Thyroid gland (tissue), 4 donors: ENCODE data around the gene DNAJB6. TPM values are rescaled to one million over a fixed set of nuclear protein-coding genes. Genes with fewer than 3 reads are reported as not detected.

Experiments
- DNase-seq, 2 donors: peaks; one replicate each; pipeline ENCODE4 v3.0.0-alpha.2; 2019
- H3K27ac ChIP-seq, 3 donors: fragments of 200-600 bp; sonication (generic); 1 replicate in 2 of 3; 2 replicates in 1 of 3; pipeline ENCODE4 v1.5.1; 2016 to 2019; ENCODE audit warnings: mild to moderate bottlenecking in 1 of 3, moderate library complexity in 1 of 3
- H3K27me3 ChIP-seq: fragments of 200-600 bp; sonication (generic); one replicate; pipeline ENCODE4 v1.5.1; 2019
- H3K36me3 ChIP-seq, 2 donors: fragments of 200-600 bp; sonication (generic); one replicate each; pipeline ENCODE4 v1.5.1; 2016 to 2019
- H3K4me1 ChIP-seq, 2 donors: fragments of 200-600 bp; sonication (generic); one replicate each; pipeline ENCODE4 v1.5.1; 2017 to 2019
- H3K4me3 ChIP-seq, 3 donors: fragments of 200-600 bp; sonication (generic); replicated peaks in 1 of 3; 1 replicate in 2 of 3; 2 replicates in 1 of 3; pipeline ENCODE4 v1.5.1; 2016; ENCODE audit warnings: mild to moderate bottlenecking in 1 of 3
- H3K9me3 ChIP-seq: fragments of 200-600 bp; sonication (generic); one replicate; pipeline ENCODE4 v1.5.1; 2017
- POLR2A ChIP-seq, 2 donors: fragments of 450-650 bp; IDR thresholded peaks; one replicate each; pipeline ENCODE4 v1.6.1; 2017; ENCODE audit warnings: antibody characterized with exemption in 2 of 2, mild to moderate bottlenecking in 2 of 2, moderate library complexity in 1 of 2
- WGBS, 2 donors: methylation state at CpG; one replicate each; pipeline ENCODE4 v1.1.5; 2017; 5-methylcytosine and 5-hydroxymethylcytosine counted together
- intact Hi-C: fragments of 100-400 bp; cut with DNase I; formaldehyde crosslinking; loops from one replicate; pipeline ENCODE4 v1.15.1; 2023
- total RNA-seq, 4 donors: library from RNA; depleted of rRNA; stranded (reverse); fragments of >200 nt; gene quantifications; one replicate each; pipeline ENCODE4 v1.2.3, GENCODE V29; 2016
- TF ChIP-seq, protein P1 (sequence below), 6 experiments: fragments of 200-600 bp in 3 of 6; fragments of 450-650 bp in 3 of 6; sonication (generic) in 3 of 6; IDR thresholded peaks; one replicate each; pipeline ENCODE4 v1.5.1; 2016 to 2019; ENCODE audit warnings: antibody characterized with exemption in 6 of 6, mild to moderate bottlenecking in 2 of 6, inconsistent platforms in 1 of 6, moderate library complexity in 1 of 6

The DNAJB6 gene
- total RNA-seq, 4 donors from 2014 or later = 80.7 to 92.7 (median 91.1) TPM

DNA sequence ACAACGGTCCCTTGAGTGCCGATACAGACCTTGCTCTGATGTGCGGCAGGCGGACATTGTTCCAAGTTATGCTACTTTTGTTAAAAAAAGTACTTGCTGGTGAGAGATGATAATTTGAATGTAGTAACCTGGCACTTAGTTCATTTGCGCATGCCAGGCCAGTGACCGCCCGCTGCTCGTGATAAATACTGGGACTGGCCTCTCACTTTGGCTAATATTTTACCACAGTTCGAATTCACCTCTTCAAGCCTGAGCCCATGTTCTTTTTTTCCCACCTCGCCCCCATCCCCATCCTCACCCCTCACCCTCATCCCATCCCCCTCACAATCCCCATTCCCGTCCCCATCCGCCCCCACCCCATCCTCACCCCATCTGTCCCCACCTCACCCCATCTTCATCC, 126.4 kb downstream of the DNAJB6 start:
- Histone ChIP-seq H3K4me3 (no peak overlapping the region), H3K27me3 (no peaks in the 10 kb centered on the region), H3K9me3 (no peaks in the 10 kb centered on the region), H3K4me1 (no peaks in the 10 kb centered on the region), H3K36me3 (no peaks in the 10 kb centered on the region), H3K27ac (no peak overlapping the region)
- 78 to 82% methylated on average over 12 of the region's 12 CpGs for WGBS, 2 donors
- no peak for DNase-seq
- intact Hi-C loops = no loop called here
- no peak for TF ChIP-seq POLR2A (IDR thresholded peaks at IDR 0.05)
- TF ChIP-seq, protein P1, sequence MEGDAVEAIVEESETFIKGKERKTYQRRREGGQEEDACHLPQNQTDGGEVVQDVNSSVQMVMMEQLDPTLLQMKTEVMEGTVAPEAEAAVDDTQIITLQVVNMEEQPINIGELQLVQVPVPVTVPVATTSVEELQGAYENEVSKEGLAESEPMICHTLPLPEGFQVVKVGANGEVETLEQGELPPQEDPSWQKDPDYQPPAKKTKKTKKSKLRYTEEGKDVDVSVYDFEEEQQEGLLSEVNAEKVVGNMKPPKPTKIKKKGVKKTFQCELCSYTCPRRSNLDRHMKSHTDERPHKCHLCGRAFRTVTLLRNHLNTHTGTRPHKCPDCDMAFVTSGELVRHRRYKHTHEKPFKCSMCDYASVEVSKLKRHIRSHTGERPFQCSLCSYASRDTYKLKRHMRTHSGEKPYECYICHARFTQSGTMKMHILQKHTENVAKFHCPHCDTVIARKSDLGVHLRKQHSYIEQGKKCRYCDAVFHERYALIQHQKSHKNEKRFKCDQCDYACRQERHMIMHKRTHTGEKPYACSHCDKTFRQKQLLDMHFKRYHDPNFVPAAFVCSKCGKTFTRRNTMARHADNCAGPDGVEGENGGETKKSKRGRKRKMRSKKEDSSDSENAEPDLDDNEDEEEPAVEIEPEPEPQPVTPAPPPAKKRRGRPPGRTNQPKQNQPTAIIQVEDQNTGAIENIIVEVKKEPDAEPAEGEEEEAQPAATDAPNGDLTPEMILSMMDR (IDR thresholded peaks at IDR 0.05) = no peak

DNA sequence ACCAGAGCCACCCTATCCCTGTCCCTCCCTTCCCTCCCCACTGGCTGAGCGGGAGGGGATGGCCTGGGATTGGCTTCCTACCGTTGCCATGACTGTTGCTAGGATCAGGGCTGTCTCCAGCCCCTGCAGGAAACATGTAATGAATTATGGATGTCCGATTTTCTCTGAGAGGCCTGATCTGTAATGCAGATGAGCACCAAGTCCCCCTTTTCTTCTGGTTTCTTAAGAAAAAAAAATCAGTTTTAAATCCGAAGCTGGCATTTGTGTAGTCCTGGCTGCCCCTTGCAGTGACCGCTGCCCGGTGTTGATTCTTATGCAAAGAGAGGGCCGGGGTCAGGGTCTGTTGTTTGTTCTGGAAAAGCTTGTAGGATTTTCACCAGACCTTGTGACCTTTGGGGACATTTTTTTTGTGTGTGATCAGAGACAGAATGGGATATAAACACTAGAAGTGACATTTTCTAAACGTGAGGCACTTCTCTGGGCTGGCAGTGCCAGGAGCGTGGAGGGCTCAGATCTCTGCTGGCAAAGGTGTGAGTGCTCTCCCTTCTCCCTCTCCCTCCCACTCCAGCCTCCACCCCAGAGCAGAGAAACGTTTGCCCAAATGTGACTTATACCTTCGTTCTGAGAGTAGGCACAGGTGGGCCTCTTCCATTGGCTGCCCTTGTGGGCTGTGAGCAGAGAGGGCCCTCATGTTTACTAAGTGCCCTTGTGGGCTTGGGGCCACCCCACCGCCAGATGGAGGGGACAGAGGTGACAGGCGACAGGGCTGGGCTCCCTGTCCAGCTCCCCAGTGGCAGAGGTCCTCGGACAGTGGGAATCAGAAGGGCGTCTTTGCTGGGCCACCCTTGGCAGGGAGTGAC, 127.5 kb downstream of the DNAJB6 start:
- H3K27ac ChIP-seq = no peak overlapping the region
- TF ChIP-seq, protein P1 (IDR thresholded peaks at IDR 0.05) = no peak
- no peak for TF ChIP-seq POLR2A (IDR thresholded peaks at IDR 0.05)
- no peaks in the 10 kb centered on the region for H3K36me3 ChIP-seq
- H3K27me3 ChIP-seq = no peaks in the 10 kb centered on the region
- H3K9me3 ChIP-seq = no peaks in the 10 kb centered on the region
- intact Hi-C loops = no loop called here
- DNase-seq = no peak
- WGBS, 2 donors = 37 to 43% methylated on average over 14 to 15 of the region's 15 CpGs
- no peak overlapping the region for H3K4me3 ChIP-seq
- H3K4me1 ChIP-seq = no peaks in the 10 kb centered on the region

DNA sequence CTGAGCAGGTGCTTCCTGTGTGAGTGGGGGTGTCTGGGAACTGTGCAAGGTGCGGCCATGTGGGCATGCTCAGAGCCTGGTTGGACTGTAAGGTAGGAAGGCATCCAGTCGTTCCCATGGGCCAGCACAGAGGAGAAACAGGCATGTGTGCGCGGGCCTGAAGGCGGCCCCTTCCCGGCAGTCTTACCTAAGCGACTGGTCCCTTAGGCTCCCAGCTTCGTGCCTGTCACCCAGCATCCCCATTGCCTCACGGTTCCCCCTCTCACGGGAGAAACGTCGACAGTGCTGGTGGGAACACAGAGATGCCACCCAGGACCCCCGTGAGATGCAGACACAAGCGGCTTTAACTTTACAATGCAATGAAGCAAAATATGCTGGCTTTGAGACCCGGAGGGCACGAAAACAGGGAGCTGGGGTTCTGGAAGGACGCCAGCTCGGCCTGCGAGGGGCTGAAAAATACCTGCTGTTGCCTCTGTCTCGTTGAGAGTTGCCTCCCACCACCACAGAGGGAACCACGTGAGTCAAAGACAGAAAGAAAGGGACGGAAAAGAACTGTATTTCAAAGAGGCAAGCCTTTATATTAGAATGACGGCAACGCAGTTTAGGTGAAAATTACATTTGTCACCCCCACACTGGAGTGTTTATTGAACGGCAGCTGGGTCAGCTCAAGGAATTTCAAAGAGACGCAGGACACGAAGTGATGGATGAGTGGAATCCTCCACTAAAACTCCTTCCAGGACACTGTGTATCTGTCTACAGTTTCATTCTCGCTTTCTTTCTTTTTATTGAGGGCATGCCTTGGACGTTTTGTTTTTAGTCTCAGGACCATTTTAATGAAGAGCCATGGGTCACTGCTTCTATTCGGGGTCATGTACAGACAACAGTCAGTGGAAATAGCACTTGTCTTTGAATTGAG, 128.4 kb downstream of the DNAJB6 start:
- H3K27me3 ChIP-seq = no peaks in the 10 kb centered on the region
- intact Hi-C loops = no loop called here
- no peaks in the 10 kb centered on the region for H3K36me3 ChIP-seq
- no peaks in the 10 kb centered on the region for H3K9me3 ChIP-seq
- H3K4me3 ChIP-seq = no peak overlapping the region
- no peak overlapping the region for H3K27ac ChIP-seq
- no peaks in the 10 kb centered on the region for H3K4me1 ChIP-seq
- no peak for DNase-seq
- TF ChIP-seq POLR2A (IDR thresholded peaks at IDR 0.05) = no peak
- TF ChIP-seq, protein P1 (IDR thresholded peaks at IDR 0.05) = no peak
- WGBS, 2 donors = 45 to 52% methylated on average over 30 of the region's 30 CpGs

DNA sequence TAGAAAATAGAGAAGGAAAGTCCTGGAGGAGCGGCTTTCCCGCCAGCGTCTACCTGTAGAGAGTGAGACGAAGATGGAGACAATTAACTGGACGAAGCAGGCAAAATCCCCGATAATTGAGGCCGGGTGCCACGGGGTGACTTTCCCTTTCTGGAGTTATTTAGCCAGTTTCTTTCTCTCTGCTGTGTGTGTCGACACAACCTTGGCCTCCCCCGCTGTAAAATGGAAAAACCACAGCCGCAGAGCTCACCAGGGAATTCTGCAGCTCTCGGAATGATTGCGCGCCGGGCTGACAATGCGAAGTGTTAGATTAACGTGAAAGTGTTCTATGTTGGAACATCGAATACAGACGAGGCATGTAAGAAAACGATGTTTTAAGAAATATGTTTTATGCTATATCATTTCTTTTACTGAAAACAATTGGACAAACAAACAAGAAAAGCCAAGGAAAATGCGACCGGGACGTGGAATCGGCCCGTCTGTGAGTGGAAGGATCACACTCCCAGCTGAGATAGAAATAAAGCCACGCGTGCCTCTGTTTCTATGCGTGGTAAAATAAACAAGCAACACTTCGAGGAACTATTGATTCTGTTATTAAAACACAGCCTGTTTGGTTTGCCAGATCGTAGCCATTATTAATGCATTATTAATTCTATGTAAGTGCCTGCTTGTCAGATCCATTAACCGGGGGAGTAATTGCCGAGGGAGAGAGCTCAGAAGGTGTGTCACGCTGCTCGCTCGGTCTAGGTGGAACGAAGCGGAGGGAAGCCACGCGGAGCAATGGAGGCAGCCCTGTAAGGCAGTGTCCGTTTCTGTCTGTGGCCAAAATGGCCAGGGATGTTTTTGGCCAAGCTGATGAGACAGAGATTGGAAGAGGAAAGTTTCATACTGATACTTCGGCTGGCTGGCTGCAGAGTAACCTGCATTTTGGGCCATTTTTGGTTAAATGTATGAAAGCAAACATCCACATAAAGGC, 129.4 kb downstream of the DNAJB6 start:
- no peak for DNase-seq
- H3K36me3 ChIP-seq = no peaks in the 10 kb centered on the region
- H3K4me3 ChIP-seq = no peak overlapping the region
- H3K27ac ChIP-seq = no peak overlapping the region
- H3K27me3 ChIP-seq = no peaks in the 10 kb centered on the region
- no peaks in the 10 kb centered on the region for H3K9me3 ChIP-seq
- intact Hi-C loops = no loop called here
- no peak for TF ChIP-seq POLR2A (IDR thresholded peaks at IDR 0.05)
- TF ChIP-seq, protein P1 (IDR thresholded peaks at IDR 0.05) = no peak
- WGBS, 2 donors = 74 to 81% methylated on average over 41 of the region's 41 CpGs
- no peaks in the 10 kb centered on the region for H3K4me1 ChIP-seq
